GM15510 (cell line): Measurements from ENCODE around the gene SMCO4.

Source experiments
- POLR2A ChIP-seq: IDR thresholded peaks from 3 replicates; pipeline ENCODE4 v1.6.1; 2011; ENCODE audit warnings: borderline replicate concordance; ENCODE audit not compliant: insufficient read length; ENCODE audit errors: extremely low read depth

The SMCO4 gene

DNA sequence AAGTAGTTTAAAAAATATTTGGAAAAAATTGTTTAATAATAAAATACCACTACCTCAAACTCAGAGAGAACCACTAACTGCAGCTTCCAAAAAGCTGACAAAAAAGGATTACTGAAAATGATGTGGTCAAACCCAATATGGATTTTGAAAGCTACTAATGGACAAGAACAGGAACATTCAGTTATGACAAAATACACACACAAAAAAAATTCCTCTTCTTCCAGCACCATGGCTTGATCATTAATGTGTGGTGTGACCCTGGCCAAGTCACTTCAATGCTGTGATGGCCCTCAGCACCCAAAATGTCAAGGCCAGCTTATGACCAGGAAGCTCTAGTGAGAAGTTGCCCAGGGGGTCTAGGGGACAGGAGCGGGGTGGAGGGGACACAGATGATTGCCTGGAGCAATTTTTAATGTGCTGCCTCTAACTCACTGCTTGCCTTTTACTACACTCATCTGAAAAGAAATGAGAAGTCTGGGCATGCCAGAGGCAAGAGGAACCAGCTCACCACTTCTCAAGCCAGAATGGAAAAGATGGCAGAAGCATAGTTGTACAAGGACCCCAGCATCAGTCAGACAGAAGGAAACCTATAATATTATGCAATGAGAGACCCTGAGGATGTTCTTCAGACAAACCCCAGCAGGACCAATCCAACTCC lies 2.2 kb downstream of the SMCO4 start:
- no peak for TF ChIP-seq POLR2A

DNA sequence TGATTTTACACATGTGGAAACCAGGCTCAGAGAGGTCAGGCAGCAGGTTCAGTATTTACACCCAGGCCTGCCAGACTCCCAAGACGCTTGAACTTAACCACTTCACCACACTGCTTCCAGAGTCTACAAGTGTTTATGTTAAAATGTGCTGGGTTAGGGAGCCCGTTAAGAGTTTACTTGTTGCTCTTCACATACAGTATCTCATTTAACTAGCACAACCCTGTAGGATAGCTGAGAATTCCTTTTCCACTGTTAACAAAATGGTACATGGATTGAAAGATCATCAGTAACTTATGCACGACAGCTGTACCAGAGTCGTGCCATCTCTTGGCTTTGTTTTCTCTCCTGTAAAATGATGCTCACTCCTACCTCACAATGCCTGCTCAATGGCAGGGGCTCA lies 2.9 kb downstream of the SMCO4 start:
- no peak for TF ChIP-seq POLR2A

DNA sequence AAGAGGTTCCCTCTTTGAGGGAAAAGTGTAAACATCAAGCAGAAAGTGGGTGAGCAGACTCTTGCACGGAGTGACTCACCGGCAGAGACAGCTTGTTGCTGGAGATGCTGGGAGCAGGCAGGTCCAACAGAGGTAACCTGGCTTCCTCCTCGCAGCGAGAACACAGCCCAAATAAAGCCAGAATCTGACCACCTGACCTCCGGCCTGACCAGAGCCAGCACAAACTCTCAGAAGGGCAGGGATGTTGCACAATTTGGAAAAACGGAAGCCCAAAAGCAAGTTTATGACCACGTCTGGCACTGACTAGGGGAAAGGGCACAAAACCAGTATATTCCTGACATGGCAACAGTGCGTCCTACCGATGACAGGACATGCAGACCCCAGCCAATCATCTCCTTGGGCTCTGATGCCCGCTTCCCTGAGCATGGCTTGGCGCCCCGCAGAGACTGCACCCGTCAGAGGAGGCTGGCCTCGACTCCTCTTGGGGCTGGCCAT lies 5.4 kb downstream of the SMCO4 start:
- TF ChIP-seq POLR2A = no peak

DNA sequence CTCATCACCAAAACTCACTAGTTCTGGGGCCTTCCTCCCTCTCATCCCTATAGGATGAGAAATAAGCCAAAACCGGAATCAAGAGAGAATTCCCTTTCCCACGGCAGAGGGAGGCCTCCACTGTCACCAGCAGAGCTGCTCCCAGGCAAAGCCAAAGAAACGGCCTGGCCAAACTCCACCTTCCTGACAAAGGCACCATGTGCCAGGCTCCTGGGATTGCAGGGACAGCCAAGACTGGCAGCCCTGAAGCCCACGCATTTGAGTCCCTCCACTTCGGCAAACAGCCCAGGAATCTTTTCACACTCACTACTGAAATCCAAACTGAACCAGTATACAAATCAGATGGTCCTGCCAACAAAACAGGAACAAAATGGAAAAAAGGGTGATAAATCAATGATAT lies 6.1 kb downstream of the SMCO4 start:
- no peak for TF ChIP-seq POLR2A

DNA sequence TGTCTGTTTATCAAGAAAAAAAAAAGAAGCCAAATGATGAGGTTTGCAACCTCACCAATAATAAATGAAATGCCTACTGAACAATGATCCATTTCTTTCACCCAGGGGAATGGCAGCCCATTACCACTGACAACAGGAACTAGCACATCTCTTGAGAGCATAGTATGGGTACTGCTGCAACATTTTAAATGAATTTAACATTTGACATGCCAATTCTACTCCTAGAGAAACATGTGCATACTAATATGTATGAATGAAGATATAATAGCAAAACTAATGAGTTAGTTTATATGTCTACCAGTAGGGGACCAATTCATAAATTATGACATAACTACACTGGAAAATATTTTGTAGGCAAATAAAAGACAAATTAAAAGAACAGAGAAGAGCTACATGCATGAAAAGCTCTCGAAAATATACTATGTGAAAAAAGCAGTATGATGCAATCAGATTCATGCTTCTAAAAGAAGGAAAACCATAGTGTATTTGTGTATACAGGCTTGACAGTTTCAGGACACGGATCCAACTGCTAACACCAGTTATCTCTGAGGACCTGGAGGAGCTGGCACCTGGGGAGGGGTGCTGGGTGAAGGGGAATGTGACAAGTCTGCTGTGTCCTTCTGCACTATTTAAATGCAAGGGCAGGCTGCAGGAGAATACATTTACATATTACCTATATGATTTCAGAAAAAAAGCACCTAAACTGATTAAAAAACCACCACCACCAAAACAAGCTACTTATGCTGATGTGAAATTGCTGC lies 6.9 kb downstream of the SMCO4 start:
- TF ChIP-seq POLR2A = no peak

DNA sequence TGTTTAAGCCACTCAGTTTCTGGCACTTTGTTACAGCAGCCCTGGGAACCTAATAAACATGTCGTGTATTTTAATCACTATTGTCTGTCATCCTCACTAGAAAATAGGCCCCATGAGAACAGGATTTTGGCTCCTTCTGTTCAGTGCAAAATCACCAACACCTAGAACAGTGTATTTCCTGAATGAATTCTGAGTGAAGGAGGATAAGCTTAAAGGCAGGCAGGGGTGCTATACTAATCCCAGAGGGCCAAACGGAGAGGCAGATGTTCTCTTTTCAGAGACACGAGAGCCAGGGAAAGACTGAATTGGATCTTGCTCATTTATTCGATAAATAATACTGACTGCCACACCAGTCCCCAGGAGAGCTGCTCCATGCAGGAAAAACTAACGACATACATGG lies 10.4 kb downstream of the SMCO4 start:
- no peak for TF ChIP-seq POLR2A

DNA sequence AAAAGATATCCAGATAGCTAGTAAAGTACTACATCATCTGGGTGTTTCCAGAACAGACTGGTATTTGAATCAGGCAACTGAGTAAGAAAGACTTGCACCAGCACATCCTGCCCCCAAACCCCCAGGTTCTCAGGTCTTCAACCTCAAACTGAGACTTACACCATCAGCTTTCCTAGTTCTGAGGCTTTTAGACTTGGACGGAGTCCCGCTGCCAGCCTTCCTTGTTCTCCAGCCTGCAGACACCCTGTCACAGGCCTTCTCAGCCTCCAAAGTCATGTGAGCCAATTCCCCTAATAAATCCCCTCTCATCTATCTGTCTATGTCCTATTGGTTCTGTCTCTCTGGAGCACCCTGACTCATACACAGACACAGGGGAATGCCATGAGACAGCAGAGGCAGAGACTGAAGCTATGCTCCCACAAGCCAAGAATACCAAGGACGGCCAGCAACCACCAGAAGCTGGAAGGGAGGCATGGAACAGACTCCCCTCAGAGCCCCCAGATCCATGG lies 10.9 kb downstream of the SMCO4 start:
- TF ChIP-seq POLR2A = no peak

DNA sequence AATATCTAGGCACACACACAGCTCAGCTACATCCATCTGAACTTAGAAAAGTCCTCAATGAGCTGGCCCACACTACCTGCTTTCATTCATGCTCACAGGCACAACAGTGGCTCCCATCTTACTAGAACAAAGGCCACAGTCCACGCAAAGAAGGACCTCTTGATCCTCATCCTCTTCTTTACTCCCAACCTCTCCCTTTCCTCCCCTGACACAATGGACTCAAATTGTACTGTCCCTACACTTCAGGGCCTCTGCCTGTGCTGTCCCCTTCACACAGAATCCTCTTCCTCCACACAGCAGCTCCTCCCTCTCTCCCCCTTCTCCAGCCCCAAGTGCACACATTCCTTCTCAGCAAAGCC lies 12.7 kb downstream of the SMCO4 start:
- no peak for TF ChIP-seq POLR2A

DNA sequence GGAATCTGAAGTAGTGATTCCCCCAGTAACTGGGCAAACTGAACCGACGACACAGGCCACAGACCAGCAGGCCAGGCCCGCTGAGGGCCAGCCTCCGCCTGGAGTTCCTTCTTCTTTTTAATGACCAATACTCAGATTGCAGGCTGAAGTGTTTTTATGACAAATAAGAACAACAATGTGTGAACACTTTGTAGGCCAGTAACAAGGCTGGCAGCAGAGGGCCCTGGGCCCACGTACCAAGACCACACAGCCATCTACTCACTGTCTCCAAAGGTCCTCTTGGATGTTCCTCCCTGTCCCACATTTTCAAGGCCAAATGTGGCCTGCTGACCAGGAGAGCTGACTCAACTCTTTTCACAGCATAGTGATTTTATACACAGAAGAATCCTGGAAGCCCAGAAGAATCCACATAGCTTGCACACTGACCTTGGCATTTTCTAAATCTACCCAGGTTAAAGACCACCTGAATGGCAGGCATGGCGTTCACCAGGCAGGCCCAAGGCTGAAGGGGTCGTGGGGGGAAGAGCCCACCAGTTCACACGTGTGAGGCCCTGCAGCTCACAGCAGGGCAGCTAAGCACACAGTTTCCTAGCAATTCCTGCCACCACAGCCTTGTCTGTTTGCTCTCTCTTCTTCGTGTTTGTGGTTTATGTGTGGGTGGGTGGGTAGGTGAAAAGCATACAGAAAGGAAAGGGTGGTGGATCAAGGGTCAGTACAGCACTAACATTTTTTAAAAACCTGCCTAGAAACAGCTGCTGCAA lies 13.3 kb downstream of the SMCO4 start:
- no peak for TF ChIP-seq POLR2A

DNA sequence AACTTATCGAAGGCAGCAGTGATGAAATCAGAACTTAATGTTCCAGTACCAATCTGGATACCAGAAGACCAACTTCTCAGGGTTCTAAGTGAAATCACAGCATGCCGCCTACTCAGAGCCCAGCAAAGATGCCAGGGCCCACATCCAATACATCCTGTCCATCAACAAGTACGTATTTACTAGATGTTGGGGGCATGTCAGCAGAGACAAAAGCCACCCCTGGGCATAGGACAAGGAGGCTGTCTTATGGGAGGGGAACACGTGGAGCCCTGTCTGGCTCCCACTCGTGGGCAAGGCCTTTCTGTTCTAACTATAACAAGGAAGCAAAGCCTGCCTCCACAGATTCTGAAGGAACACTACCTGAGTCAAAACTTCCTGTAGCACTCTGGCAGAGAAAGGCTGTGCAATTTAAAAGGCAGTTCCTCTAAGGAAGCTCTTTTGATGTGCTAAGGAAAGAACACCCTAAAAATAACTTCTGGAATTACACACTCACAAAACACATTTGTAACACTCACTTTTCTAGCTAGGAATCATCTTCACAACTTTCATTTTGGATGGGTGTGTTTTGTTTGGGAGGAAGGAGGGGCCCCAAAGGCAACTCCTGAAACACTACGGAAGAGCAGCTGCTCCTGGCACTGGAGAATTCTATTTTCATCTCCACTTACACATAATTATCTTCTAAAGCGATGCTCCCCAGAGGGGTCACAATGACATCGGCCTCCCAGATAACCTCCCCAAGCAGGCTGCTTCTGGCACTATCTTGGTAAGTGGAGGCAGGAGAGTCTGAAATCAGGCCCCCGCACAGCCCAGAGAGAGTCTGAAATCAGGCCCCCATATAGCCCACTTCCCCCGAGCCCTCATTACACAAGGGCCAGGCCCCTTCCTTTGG lies 14.2 kb downstream of the SMCO4 start:
- TF ChIP-seq POLR2A = no peak

DNA sequence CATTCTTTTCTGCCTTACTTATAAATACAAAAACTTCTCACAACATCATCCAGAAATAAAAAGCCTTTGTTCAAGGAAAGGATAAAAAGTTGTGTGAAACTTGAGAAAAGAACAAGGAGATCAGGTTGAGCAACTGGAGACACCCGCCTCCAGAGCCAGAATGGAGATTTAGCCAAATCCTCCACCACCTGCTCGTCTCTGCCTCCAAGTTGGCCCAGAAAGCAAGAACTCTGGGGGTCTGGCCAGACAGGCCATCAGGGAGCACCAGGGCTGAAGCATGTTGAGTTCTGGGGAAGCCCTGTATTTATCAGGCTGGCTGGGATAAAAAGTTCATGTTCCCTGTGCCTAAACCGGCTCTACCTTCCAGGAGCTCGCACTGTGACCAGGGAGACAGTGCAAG lies 14.9 kb downstream of the SMCO4 start:
- TF ChIP-seq POLR2A = no peak

DNA sequence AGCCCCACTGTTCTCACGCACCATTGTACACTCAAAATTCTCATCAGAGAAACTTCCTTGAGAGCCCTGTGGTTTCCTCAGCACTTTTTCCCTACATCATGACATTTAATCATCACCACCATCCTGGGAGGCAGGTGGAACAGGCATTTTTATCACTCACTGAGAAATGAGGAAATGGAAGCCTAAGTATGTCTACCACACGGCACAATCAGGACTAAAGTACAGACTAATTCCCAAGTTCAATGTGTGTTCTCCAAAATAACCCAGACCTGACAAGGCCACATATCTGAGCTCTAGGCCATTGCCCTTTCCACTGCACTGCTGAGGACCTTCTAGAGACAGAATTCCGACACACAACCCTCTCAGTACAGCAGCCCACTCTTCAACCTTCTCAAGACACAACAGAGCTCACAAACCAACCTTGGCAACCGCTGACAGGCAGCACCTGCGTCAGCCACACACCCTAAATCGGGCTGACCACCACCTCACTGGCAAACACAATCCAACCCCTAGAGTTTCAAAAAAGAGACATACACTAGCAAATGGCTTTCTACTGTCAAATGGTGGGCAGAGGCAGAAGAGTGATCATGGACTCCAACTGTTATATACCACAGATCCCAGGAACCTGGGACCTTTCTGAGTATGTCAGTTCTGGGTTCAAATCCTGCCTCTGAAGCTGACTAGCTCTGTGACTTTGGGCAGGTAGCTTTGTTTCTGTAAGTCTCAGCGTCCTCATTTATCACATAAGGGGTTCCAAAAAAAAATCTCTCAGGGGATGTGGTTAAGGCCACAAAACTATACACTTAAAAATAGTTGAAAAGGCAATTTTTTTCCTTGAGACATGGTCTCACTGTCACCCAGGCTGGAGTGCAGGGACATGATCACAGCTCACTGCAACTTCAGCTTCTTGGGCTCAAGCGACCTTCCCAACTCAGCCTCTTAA lies 16.3 kb downstream of the SMCO4 start:
- no peak for TF ChIP-seq POLR2A

DNA sequence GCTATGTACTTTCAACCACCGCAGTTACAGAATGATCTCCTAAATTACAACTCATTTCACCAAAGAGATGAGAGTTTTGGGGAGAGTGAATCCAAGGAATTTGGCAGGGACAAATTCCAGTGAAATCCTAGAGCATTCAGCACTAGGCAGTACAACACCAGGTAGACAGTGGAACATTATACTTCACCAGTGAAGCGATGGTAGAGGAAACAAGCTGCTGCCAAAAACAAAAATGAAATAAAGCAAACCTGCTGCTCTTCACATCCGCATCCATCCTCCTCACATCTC lies 16.9 kb downstream of the SMCO4 start:
- TF ChIP-seq POLR2A = no peak
